Measurements from ENCODE around the gene CEP85. TPM values are rescaled to one million over a fixed set of nuclear protein-coding genes. Genes with fewer than 3 reads are reported as not detected.
A peak's percentile ranks its signal among the peaks of the same experiment; 100 is the strongest.

The CEP85 gene
- total and polyA plus RNA-seq, 2 of the 13 experiments (the other 11 are each of a cell fraction or from before 2014, with no cell fraction given), result 16.1 to 26.7 TPM

- TF ChIP-seq BATF2 (CRISPR knock-in tag; IDR thresholded peaks at IDR 0.05), result no peak
- no peak for TF ChIP-seq ZNF558 (CRISPR knock-in tag; IDR thresholded peaks at IDR 0.05; ENCODE audit: borderline replicate concordance)
- no peak for TF ChIP-seq ARID5B (CRISPR knock-in tag; IDR thresholded peaks at IDR 0.05)
- TF ChIP-seq ZBTB49 (CRISPR knock-in tag; IDR thresholded peaks at IDR 0.05; ENCODE audit: borderline replicate concordance), result no peak
- no peak for TF ChIP-seq PRPF4 (IDR thresholded peaks at IDR 0.05; ENCODE audit: low read depth, low read length, poor library complexity, severe bottlenecking)
- 0 out of 2 replicates have a peak, but pooled peaks have one; percentile 33 for TF ChIP-seq ZNF556 (CRISPR knock-in tag; IDR thresholded peaks at IDR 0.05; ENCODE audit: borderline replicate concordance)
- no peak for TF ChIP-seq MAZ (IDR thresholded peaks at IDR 0.05; ENCODE audit: borderline replicate concordance, low read depth, low read length)
- 0 out of 2 replicates have a peak, but pooled peaks have one; percentile 35 for TF ChIP-seq MAZ (CRISPR knock-in tag; IDR thresholded peaks at IDR 0.05; ENCODE audit: low read depth)
- peak; percentile 59; the same call in 1 of the 2 replicates for TF ChIP-seq SMC3 (IDR thresholded peaks at IDR 0.05; ENCODE audit: low read length)
- TF ChIP-seq SMARCE1 (IDR thresholded peaks at IDR 0.05; ENCODE audit: borderline replicate concordance), result no peak
- no peak for TF ChIP-seq KAT7 (CRISPR knock-in tag; IDR thresholded peaks at IDR 0.05; ENCODE audit: borderline replicate concordance)
- peak; percentile 42 for TF ChIP-seq ZNF687 (CRISPR knock-in tag; IDR thresholded peaks at IDR 0.05)
- TF ChIP-seq SALL1 (CRISPR knock-in tag; IDR thresholded peaks at IDR 0.05), result peak; percentile 20; the same call in 1 of the 2 replicates
- no peak for TF ChIP-seq FOXM1 (CRISPR knock-in tag; IDR thresholded peaks at IDR 0.05)
- no peak for TF ChIP-seq ZC3H13 (CRISPR knock-in tag; IDR thresholded peaks at IDR 0.05)
- TF ChIP-seq KDM2A (CRISPR knock-in tag; IDR thresholded peaks at IDR 0.05; ENCODE audit: borderline replicate concordance, low read depth), result peak; percentile 31; the same call in 1 of the 2 replicates
- TF ChIP-seq RAD21 (CRISPR knock-in tag; IDR thresholded peaks at IDR 0.05), result peak; percentile 94
- no peak for TF ChIP-seq ZNF510 (CRISPR knock-in tag; IDR thresholded peaks at IDR 0.05; ENCODE audit: low read depth)
Measured at GRCh38 chr1:26284597-26285347, 50.8 kb downstream of the CEP85 start (continued).

All from HepG2 (cell line).